Measurements from ENCODE around the gene CYP26C1.
A peak's percentile ranks its signal among the peaks of the same experiment; 100 is the strongest.

The CYP26C1 gene

GRCh38 chr10:93059975-93060886 is at the start of gene CYP26C1:
Gene CYP26C1, plus strand, starts transcription at chr10:93060798. Its CDS starts 466 bp downstream, at chr10:93061264.
- DNase-seq, result no peak

GRCh38 chr10:93015722-93016121 is 44.9 kb upstream of the CYP26C1 start:
- no peak for DNase-seq

GRCh38 chr10:93023013-93023650 is 37.5 kb upstream of the CYP26C1 start:
- DNase-seq, result no peak

- no peak for DNase-seq
Observed at GRCh38 chr10:93026072-93026471, 34.5 kb upstream of the CYP26C1 start.

- no peak for DNase-seq
Observed at GRCh38 chr10:93027508-93027907, 33.1 kb upstream of the CYP26C1 start.

GRCh38 chr10:93028883-93029282 is 31.7 kb upstream of the CYP26C1 start:
- no peak for DNase-seq

GRCh38 chr10:93030409-93030808 is 30.2 kb upstream of the CYP26C1 start:
- no peak for DNase-seq

- DNase-seq, result no peak
Observed at GRCh38 chr10:93032105-93032808, 28.3 kb upstream of the CYP26C1 start.

GRCh38 chr10:93032809-93033137 is 27.8 kb upstream of the CYP26C1 start:
- no peak for DNase-seq

- DNase-seq, result no peak
Observed at GRCh38 chr10:93034426-93034825, 26.2 kb upstream of the CYP26C1 start.

- DNase-seq, result no peak
Observed at GRCh38 chr10:93039110-93039509, 21.5 kb upstream of the CYP26C1 start.

- DNase-seq, result peak in 1 of 51 donors; percentile 5
Observed at GRCh38 chr10:93039721-93040120, 20.9 kb upstream of the CYP26C1 start.

- no peak for DNase-seq
Observed at GRCh38 chr10:93054486-93054885, 6.1 kb upstream of the CYP26C1 start.

GRCh38 chr10:93058139-93058538 is 2.5 kb upstream of the CYP26C1 start:
- DNase-seq, result no peak

- no peak for DNase-seq
Observed at GRCh38 chr10:93060887-93061593, 442 bp downstream of the CYP26C1 start.

GRCh38 chr10:93061594-93062513 is 1.3 kb downstream of the CYP26C1 start:
- no peak for DNase-seq

GRCh38 chr10:93062514-93063143 is 2.0 kb downstream of the CYP26C1 start:
- DNase-seq, result peak in 1 of 51 donors; percentile 11

GRCh38 chr10:93063144-93063976 is 2.8 kb downstream of the CYP26C1 start:
- DNase-seq, result no peak

Data from hypothalamus (tissue), 51 donors.